MM.1S (cell line): ENCODE measurements around the gene POLE2.

ENCODE experiments used
- DNase-seq: peaks from one replicate; pipeline ENCODE4 v3.0.0-alpha.2; 2015
- H2AFZ ChIP-seq: fragments of 300-600 bp; sonication (generic); 2 replicates; pipeline ENCODE4 v1.6.0; 2016; ENCODE audit warnings: antibody characterized with exemption, low read length
- H3F3A ChIP-seq: fragments of 300-600 bp; sonication (generic); 2 replicates; pipeline ENCODE4 v1.6.1; 2016; ENCODE audit warnings: mild to moderate bottlenecking, antibody characterized with exemption, low read length, moderate library complexity, mixed read lengths; ENCODE audit not compliant: insufficient read depth
- H3K27ac ChIP-seq: fragments of 300-600 bp; sonication (generic); 2 replicates; pipeline ENCODE4 v1.5.1; 2016; ENCODE audit warnings: mild to moderate bottlenecking, low read length
- H3K27me3 ChIP-seq: fragments of 300-600 bp; sonication (generic); replicated peaks from 2 replicates; pipeline ENCODE4 v1.6.0; 2016; ENCODE audit warnings: low read length; ENCODE audit not compliant: insufficient read depth
- H3K36me3 ChIP-seq: fragments of 300-600 bp; sonication (generic); replicated peaks from 2 replicates; pipeline ENCODE4 v1.6.1; 2016; ENCODE audit warnings: mild to moderate bottlenecking, low read length, mixed read lengths; ENCODE audit not compliant: insufficient read depth
- H3K4me1 ChIP-seq: fragments of 300-600 bp; sonication (generic); 2 replicates; pipeline ENCODE4 v1.6.1; 2016; ENCODE audit warnings: low read length, mixed read lengths
- H3K4me2 ChIP-seq: fragments of 300-600 bp; sonication (generic); 2 replicates; pipeline ENCODE4 v1.6.0; 2016; ENCODE audit warnings: low read depth, low read length
- H3K4me3 ChIP-seq: fragments of 300-600 bp; sonication (generic); 2 replicates; pipeline ENCODE4 v1.5.1; 2016; ENCODE audit warnings: low read length, mixed read lengths
- H3K79me2 ChIP-seq: fragments of 300-600 bp; sonication (generic); 2 replicates; pipeline ENCODE4 v1.6.1; 2016; ENCODE audit warnings: mixed run types, low read length, mixed read lengths
- H3K9ac ChIP-seq: fragments of 300-600 bp; sonication (generic); 2 replicates; pipeline ENCODE4 v1.6.1; 2016; ENCODE audit warnings: low read length, mixed read lengths
- H3K9me2 ChIP-seq: fragments of 300-600 bp; sonication (generic); replicated peaks from 2 replicates; pipeline ENCODE4 v1.6.1; 2016; ENCODE audit warnings: mild to moderate bottlenecking, low read length, mixed read lengths; ENCODE audit not compliant: insufficient read depth
- H3K9me3 ChIP-seq: fragments of 300-600 bp; sonication (generic); replicated peaks from 2 replicates; pipeline ENCODE4 v1.6.1; 2016; ENCODE audit warnings: mild to moderate bottlenecking, low read length, mixed read lengths; ENCODE audit not compliant: insufficient read depth
- H4K20me1 ChIP-seq: fragments of 300-600 bp; sonication (generic); 2 replicates; pipeline ENCODE4 v1.6.1; 2016; ENCODE audit warnings: mild to moderate bottlenecking, low read length, moderate library complexity, mixed read lengths; ENCODE audit not compliant: insufficient read depth
- CTCF ChIP-seq: fragments of 300-600 bp; sonication (generic); IDR thresholded peaks from 2 replicates; pipeline ENCODE4 v1.5.1; 2016; ENCODE audit warnings: antibody characterized with exemption, low read length, mixed read lengths
- EZH2 ChIP-seq: fragments of 300-600 bp; sonication (generic); optimal IDR thresholded peaks from 2 replicates; pipeline ENCODE3; 2017; ENCODE audit warnings: low read depth, mild to moderate bottlenecking, antibody characterized with exemption, low read length, mixed read lengths
- EZH2phosphoT487 ChIP-seq: fragments of 300-600 bp; sonication (generic); IDR thresholded peaks from 2 replicates; pipeline ENCODE4 v1.6.1; 2018; ENCODE audit warnings: antibody characterized with exemption, low read length

POLE2 gene

GRCh38 chr14:49612671-49613070 is 75.3 kb downstream of the POLE2 start:
- no peak overlapping the region for H2AFZ ChIP-seq
- H3K4me2 ChIP-seq = no peak overlapping the region

GRCh38 chr14:49612251-49612650 is 75.8 kb downstream of the POLE2 start:
- Histone ChIP-seq H3K9ac (no peak overlapping the region), H3K4me2 (no peak overlapping the region), H3K9me2 (no peaks in the 10 kb centered on the region), H3K27me3 (no peaks in the 10 kb centered on the region), H3K79me2 (peaks cover 2% of the 10 kb centered on the region; the same call in 1 of the 2 replicates), H3K27ac (no peak overlapping the region), H4K20me1 (no peaks in the 10 kb centered on the region), H3K36me3 (no peaks in the 10 kb centered on the region; the same call in 1 of the 2 replicates), H3K4me1 (no peaks in the 10 kb centered on the region), H2AFZ (no peak overlapping the region), H3F3A (no peaks in the 10 kb centered on the region), H3K9me3 (no peaks in the 10 kb centered on the region), H3K4me3 (no peak overlapping the region)
- no peak for TF ChIP-seq CTCF
- no peak for TF ChIP-seq EZH2
- TF ChIP-seq EZH2phosphoT487 = no peak
- no peak for DNase-seq

More at GRCh38 chr14:49612671-49613070, 75.3 kb downstream of the POLE2 start:
- H3K9me3 ChIP-seq = no peaks in the 10 kb centered on the region
- no peak overlapping the region for H3K4me3 ChIP-seq
- no peak for DNase-seq
- H3K27me3 ChIP-seq = no peaks in the 10 kb centered on the region
- H3K4me1 ChIP-seq = no peaks in the 10 kb centered on the region
- TF ChIP-seq EZH2phosphoT487 (no peak), CTCF (no peak), EZH2 (no peak)
- H3K27ac ChIP-seq = no peak overlapping the region
- no peaks in the 10 kb centered on the region for H3K9me2 ChIP-seq
- H4K20me1 ChIP-seq = no peaks in the 10 kb centered on the region
- H3K36me3 ChIP-seq = no peaks in the 10 kb centered on the region
- H3K9ac ChIP-seq = no peak overlapping the region
- no peaks in the 10 kb centered on the region for H3F3A ChIP-seq
- H3K79me2 ChIP-seq = peaks cover 2% of the 10 kb centered on the region; the same call in 1 of the 2 replicates

GRCh38 chr14:49607583-49607982 is 80.4 kb downstream of the POLE2 start:
- Histone ChIP-seq H3K9ac (no peak overlapping the region), H3K4me3 (no peak overlapping the region), H2AFZ (no peak overlapping the region), H3K9me2 (no peaks in the 10 kb centered on the region), H3K27me3 (no peaks in the 10 kb centered on the region), H3K27ac (no peak overlapping the region), H3K9me3 (no peaks in the 10 kb centered on the region), H4K20me1 (no peaks in the 10 kb centered on the region), H3F3A (no peaks in the 10 kb centered on the region), H3K4me2 (no peak overlapping the region), H3K4me1 (no peaks in the 10 kb centered on the region), H3K79me2 (peaks cover 2% of the 10 kb centered on the region; the same call in 1 of the 2 replicates), H3K36me3 (no peaks in the 10 kb centered on the region; the same call in 1 of the 2 replicates)
- DNase-seq = no peak
- TF ChIP-seq CTCF = no peak
- no peak for TF ChIP-seq EZH2
- TF ChIP-seq EZH2phosphoT487 = no peak
